SK-N-SH treated with all-trans-retinoic acid at 6 μM for 48 hours (cell line): ENCODE measurements around the gene GALC.

Experiments
- ARNTL ChIP-seq: fragments of 450-650 bp; formaldehyde crosslinking; IDR thresholded peaks from 2 replicates; pipeline ENCODE4 v1.5.0; 2020; ENCODE audit warnings: low read depth, mild to moderate bottlenecking, moderate library complexity, borderline replicate concordance
- BACH2 ChIP-seq: fragments of 250-450 bp; sonication (Bioruptor Pico); IDR thresholded peaks from 2 replicates; pipeline ENCODE4 v1.9.0; 2021; ENCODE audit warnings: mild to moderate bottlenecking, borderline replicate concordance
- GLIS3 ChIP-seq: fragments of 250-450 bp; sonication (Bioruptor Pico); IDR thresholded peaks from 2 replicates; pipeline ENCODE4 v1.5.0; 2020; ENCODE audit warnings: mild to moderate bottlenecking, moderate library complexity
- OSR1 ChIP-seq: fragments of 250-450 bp; sonication (Bioruptor Pico); IDR thresholded peaks from 2 replicates; pipeline ENCODE4 v1.8.0; 2022; ENCODE audit warnings: moderate library complexity, mild to moderate bottlenecking, inconsistent platforms
- PPARA ChIP-seq: fragments of 250-450 bp; sonication (Bioruptor Pico); IDR thresholded peaks from 2 replicates; pipeline ENCODE4 v1.5.0; 2020; ENCODE audit warnings: mild to moderate bottlenecking, borderline replicate concordance
- RARB ChIP-seq: fragments of 250-450 bp; sonication (Bioruptor Pico); IDR thresholded peaks from 2 replicates; pipeline ENCODE4 v1.8.0; 2021; ENCODE audit warnings: mild to moderate bottlenecking, moderate library complexity
- TCF4 ChIP-seq: fragments of 250-450 bp; sonication (Bioruptor Pico); IDR thresholded peaks from 2 replicates; pipeline ENCODE4 v1.8.0; 2021; ENCODE audit warnings: mild to moderate bottlenecking, moderate library complexity, borderline replicate concordance
- TOX ChIP-seq: fragments of 250-450 bp; sonication (Bioruptor Pico); IDR thresholded peaks from 2 replicates; pipeline ENCODE4 v1.8.0; 2021; ENCODE audit warnings: mild to moderate bottlenecking, moderate library complexity, borderline replicate concordance
- ZC3H10 ChIP-seq: fragments of 250-450 bp; sonication (Bioruptor Pico); IDR thresholded peaks from 2 replicates; pipeline ENCODE4 v1.5.1; 2021; ENCODE audit warnings: mild to moderate bottlenecking, moderate library complexity
- ZFP3 ChIP-seq: fragments of 250-450 bp; sonication (Bioruptor Pico); IDR thresholded peaks from 2 replicates; pipeline ENCODE4 v1.5.0; 2020; ENCODE audit warnings: mild to moderate bottlenecking, moderate library complexity
- ZFP30 ChIP-seq: fragments of 450-650 bp; formaldehyde crosslinking; IDR thresholded peaks from 2 replicates; pipeline ENCODE4 v1.5.0; 2022; ENCODE audit warnings: mild to moderate bottlenecking, moderate library complexity
- TF ChIP-seq, protein P1 (sequence below): fragments of 250-450 bp; sonication (Bioruptor Pico); IDR thresholded peaks from 2 replicates; pipeline ENCODE4 v1.5.1; 2020; ENCODE audit warnings: low read depth, mild to moderate bottlenecking, moderate library complexity
- TF ChIP-seq, protein P2 (sequence below): fragments of 250-450 bp; sonication (Bioruptor Pico); IDR thresholded peaks from 2 replicates; pipeline ENCODE4 v1.8.0; 2020; ENCODE audit warnings: mild to moderate bottlenecking, moderate library complexity, borderline replicate concordance
- TF ChIP-seq, protein P3 (sequence below): fragments of 250-450 bp; sonication (Bioruptor Pico); IDR thresholded peaks from 2 replicates; pipeline ENCODE4 v1.5.0; 2020; ENCODE audit warnings: mild to moderate bottlenecking, moderate library complexity

DNA sequence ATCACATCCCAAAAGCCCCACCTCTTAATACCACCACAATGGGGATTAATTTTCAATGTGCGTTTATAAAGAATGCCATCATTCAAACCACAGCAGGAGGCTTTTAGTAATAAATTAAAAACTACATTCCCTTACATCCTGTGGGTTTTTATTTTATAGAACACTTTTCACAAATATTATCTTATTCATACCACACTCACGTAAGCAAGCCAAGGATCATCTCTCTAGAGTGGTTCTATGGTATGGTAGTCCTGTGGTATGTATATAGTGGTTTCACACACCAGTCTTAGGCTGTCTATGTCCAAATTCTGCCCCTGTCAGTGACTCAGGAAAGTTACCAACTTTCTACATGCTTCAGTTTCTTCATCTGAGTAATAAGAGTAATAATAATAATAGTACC is 100.2 kb downstream of the GALC start:
- TF ChIP-seq ZC3H10 (CRISPR knock-in tag) (no peak), ZFP3 (CRISPR knock-in tag) (no peak), TOX (CRISPR knock-in tag) (no peak), RARB (CRISPR knock-in tag) (no peak), PPARA (CRISPR knock-in tag) (no peak), BACH2 (CRISPR knock-in tag) (no peak), ARNTL (CRISPR knock-in tag) (no peak), GLIS3 (no peak), TCF4 (CRISPR knock-in tag) (no peak), ZFP30 (no peak), OSR1 (CRISPR knock-in tag) (no peak)
- TF ChIP-seq, protein P1, sequence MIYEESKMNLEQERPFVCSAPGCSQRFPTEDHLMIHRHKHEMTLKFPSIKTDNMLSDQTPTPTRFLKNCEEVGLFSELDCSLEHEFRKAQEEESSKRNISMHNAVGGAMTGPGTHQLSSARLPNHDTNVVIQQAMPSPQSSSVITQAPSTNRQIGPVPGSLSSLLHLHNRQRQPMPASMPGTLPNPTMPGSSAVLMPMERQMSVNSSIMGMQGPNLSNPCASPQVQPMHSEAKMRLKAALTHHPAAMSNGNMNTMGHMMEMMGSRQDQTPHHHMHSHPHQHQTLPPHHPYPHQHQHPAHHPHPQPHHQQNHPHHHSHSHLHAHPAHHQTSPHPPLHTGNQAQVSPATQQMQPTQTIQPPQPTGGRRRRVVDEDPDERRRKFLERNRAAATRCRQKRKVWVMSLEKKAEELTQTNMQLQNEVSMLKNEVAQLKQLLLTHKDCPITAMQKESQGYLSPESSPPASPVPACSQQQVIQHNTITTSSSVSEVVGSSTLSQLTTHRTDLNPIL (CRISPR knock-in tag), result no peak
- TF ChIP-seq, protein P2, sequence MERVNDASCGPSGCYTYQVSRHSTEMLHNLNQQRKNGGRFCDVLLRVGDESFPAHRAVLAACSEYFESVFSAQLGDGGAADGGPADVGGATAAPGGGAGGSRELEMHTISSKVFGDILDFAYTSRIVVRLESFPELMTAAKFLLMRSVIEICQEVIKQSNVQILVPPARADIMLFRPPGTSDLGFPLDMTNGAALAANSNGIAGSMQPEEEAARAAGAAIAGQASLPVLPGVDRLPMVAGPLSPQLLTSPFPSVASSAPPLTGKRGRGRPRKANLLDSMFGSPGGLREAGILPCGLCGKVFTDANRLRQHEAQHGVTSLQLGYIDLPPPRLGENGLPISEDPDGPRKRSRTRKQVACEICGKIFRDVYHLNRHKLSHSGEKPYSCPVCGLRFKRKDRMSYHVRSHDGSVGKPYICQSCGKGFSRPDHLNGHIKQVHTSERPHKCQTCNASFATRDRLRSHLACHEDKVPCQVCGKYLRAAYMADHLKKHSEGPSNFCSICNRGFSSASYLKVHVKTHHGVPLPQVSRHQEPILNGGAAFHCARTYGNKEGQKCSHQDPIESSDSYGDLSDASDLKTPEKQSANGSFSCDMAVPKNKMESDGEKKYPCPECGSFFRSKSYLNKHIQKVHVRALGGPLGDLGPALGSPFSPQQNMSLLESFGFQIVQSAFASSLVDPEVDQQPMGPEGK (CRISPR knock-in tag), result no peak
- TF ChIP-seq, protein P3, sequence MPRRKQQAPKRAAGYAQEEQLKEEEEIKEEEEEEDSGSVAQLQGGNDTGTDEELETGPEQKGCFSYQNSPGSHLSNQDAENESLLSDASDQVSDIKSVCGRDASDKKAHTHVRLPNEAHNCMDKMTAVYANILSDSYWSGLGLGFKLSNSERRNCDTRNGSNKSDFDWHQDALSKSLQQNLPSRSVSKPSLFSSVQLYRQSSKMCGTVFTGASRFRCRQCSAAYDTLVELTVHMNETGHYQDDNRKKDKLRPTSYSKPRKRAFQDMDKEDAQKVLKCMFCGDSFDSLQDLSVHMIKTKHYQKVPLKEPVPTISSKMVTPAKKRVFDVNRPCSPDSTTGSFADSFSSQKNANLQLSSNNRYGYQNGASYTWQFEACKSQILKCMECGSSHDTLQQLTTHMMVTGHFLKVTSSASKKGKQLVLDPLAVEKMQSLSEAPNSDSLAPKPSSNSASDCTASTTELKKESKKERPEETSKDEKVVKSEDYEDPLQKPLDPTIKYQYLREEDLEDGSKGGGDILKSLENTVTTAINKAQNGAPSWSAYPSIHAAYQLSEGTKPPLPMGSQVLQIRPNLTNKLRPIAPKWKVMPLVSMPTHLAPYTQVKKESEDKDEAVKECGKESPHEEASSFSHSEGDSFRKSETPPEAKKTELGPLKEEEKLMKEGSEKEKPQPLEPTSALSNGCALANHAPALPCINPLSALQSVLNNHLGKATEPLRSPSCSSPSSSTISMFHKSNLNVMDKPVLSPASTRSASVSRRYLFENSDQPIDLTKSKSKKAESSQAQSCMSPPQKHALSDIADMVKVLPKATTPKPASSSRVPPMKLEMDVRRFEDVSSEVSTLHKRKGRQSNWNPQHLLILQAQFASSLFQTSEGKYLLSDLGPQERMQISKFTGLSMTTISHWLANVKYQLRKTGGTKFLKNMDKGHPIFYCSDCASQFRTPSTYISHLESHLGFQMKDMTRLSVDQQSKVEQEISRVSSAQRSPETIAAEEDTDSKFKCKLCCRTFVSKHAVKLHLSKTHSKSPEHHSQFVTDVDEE (CRISPR knock-in tag), result no peak
